ENCODE measurements around the gene PLPPR2.
A peak's percentile ranks its signal among the peaks of the same experiment; 100 is the strongest.
"Not testable (repeated sequence)": the region's sequence is repeated elsewhere in the genome, so short reads cannot be mapped to it uniquely, and the experiment has no call there.

PLPPR2 gene

DNA sequence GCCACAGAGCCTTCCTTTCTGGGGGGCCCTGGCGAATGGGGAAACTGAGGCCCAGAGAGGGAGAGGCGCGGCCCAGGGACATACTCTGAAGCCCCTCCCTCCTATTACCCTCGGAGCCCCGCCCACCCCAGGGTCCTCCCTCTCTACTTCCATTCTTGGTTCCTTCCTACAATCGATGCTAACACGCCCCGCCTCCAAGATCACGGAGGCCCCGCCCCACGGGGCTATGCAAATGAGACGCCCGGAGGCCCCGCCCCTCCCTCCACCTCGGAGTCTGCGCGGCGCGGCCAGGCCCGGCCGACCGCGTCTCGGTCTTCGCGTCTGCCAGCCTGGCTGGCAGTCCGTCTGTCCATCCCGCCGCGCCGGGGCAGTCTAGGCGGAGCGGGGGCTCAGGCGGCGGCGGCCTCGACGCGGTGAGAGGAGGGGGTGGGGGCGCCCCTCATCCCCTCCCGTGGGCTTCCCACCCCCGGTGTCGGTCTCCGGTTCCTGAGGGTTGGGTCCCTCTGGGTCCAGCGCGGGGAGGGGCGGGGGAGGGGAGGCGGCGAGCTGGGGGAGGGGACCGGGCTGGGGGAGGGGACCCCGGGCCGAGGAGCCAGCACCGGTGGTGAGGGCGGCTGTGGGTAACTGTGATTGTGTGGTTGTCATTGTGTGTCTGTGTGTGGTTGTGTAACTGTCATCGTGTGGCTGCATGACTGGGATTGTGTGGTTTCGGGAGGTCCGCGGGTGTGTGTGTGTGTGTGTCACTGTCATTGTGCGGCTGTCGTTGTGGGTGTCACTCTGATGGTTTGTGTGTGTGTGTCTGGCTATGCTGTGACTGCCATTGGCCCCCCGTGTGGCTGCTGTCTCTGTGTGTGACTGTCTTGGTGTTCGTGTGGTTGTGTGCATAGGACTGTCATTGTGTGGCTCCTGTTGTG lies at the start of gene PLPPR2:
PLPPR2 (plus strand) TSS at position 273 of the 914 bp plus-strand sequence. CDS start 2,242 bp downstream, outside the sequence.
- peak; percentile 98 for DNase-seq (ENCODE audit: low spot score)

- DNase-seq (ENCODE audit: low spot score): no peak
Observed at GRCh38 chr19:11306337-11306736, 48.9 kb upstream of the PLPPR2 start.

DNA sequence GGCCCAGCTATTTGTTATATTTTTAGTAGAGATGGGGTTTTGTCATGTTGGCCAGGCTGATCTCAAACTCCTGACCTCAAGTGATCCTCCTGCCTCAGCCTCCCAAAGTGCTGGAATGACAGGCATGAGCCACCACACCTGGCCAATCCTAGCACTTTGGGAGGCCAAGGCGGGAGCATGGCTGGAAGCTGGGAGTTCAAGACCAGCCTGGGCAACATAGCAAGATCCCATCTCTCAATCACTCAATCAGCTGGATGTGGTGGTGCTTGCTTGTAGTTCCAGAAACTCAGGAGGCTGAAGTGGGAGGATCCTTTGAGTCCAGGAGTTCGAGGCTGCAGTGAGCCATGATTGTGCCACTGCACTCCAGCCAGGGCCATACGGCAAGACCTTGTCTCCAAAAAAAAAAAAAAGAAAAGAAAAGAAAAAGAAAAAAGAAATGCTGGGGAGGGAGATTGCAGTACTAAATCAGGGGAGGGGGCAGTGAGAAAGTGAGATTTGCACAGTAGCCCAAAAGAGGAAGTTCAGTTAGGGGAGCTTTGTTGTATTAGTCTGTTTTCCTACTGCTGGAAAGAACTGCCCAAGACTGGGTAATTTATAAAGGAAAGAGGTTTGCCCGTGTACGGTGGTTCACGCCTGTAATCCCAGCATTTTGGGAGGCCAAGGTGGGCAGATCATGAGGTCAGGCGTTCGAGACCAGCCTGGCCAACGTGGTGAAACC lies 34.8 kb upstream of the PLPPR2 start:
- DNase-seq (ENCODE audit: low spot score): not testable (repeated sequence)

- no peak for DNase-seq (ENCODE audit: low spot score)
Observed at GRCh38 chr19:11321191-11322126, 33.8 kb upstream of the PLPPR2 start.

DNA sequence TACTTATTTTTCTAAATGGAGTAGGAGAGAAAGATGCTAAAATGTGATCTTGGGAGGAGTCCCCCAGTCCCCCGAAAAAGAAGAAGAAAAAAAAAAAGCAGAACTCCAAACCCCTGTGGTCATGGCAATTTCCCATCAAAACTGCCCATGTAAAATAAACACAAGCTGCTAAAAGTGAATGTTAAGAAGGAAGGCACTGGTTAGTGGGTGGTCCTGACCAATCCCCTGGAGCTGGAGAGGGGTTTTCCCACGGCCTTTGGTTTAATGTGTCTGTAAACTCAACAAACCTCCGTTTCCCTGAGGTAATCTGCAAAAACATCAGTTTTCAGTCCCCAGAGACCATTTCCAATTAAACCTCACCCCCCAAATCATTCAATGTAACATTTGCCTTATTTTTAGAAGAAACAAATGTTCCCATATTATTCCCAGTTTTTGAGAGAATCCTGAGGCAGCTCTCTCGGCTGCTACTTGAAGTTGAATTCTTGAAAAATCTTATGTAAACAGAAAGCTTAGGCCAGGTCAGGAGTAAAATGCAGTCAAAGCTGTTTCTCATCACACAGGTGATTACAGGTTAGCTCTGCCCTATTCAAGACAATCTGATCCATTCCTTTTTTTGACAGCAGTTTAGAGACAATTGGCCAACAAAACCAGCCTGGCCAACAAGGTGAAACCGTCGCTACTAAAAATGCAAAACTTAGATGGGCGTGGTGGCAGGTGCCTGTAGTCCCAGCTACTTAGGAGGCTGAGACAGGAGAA lies 32.8 kb upstream of the PLPPR2 start:
- no peak for DNase-seq (ENCODE audit: low spot score)

- no peak for DNase-seq (ENCODE audit: low spot score)
Observed at GRCh38 chr19:11323601-11324078, 31.6 kb upstream of the PLPPR2 start.

- peak; percentile 94 for DNase-seq (ENCODE audit: low spot score)
Observed at GRCh38 chr19:11324079-11324661, 31.1 kb upstream of the PLPPR2 start.

- DNase-seq (ENCODE audit: low spot score): no peak
Observed at GRCh38 chr19:11324748-11325389, 30.4 kb upstream of the PLPPR2 start.

DNA sequence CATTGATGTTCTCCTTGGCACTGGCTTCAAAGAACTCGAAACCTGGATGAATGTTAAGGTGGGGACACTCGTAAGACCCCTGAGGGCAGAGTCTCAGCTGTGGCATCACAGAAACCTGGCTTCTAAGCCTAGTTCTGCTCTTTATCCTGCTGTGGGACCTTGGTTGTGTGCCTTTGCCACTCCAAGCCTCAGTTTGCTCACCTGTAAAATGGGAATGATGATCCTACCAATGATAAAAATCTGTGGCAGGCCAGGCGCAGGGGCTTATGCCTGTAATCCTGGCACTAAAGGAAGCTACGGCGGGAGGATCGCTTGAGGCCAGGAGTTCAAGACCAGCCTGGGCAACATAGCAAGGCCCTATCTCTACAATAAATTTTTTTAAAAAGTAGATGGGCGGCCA lies 29.7 kb upstream of the PLPPR2 start:
- DNase-seq (ENCODE audit: low spot score): no peak

DNA sequence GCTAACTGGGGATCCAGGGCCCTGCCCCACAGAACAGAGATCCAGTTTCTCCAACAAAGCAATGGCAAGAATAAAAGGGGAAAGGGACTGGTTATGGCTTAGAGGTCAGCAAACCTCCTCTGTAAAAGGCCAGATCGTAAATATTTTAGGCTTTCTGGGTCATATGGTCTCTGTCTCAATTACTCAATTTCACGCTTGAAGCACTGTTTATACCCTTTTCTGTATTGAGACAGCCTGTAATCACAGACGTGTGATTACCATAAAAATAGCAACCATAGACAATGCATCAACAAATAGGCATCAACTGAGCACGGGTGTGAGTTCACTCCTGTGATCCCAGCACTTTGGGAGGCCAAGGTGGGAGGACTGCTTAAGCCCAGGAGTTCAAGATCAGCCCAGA lies 25.1 kb upstream of the PLPPR2 start:
- no peak for DNase-seq (ENCODE audit: low spot score)

DNA sequence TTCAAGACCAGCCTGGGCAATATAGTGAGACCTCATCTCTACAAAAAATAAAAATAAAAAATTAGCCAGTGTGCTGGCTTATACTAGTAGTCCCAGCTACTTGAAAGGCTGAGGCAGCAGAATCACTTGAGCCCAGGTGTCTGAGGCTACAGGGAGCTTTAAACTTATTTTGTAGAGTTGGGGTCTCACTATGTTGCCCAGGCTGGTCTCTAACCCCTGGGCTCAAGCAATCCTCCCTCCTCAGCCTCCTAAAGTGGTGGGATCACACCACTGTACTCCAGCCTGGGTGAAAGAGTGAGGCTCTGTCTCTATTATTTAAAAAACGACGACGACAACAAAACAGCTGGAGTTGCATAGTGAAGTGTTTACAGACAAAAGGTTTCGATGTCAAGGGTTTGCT lies 23.7 kb upstream of the PLPPR2 start:
- DNase-seq (ENCODE audit: low spot score): no peak

DNA sequence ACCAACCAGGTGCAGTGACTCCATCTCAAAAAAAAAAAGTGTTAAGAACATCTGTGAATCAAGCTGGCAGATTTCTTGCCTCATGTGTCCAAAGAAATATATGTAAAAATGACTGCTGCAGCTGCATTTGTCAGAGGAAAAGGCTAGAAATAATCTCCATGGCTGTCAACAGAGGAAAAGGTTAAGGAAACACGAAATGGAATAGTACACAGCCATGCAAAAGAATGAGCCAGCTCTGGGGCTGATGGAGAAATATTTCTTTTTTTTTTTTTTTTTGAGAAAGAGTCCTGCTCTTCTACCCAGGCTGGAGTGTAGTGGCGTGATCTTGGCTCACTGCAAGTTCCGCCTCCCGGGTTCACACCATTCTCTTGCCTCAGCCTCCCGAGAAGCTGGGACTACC lies 22.4 kb upstream of the PLPPR2 start:
- DNase-seq (ENCODE audit: low spot score): no peak

DNA sequence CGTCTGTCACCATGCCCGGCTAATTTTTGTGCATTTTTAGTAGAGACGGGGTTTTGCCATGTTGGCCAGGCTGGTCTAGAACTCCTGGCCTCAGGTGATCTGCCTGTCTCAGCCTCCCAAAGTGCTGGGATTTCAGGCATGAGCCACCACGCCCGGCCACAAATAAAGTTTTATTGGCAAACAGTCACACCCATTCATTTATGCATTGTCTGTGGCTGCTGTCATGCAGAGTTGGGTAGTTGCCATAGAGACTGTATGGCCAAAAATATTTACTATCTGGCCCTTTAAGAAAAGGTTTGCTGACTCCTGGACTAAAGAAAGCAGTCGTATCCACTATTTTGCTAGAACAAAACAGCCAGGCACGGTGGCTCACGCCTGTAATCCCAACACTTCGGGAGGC lies 21.4 kb upstream of the PLPPR2 start:
- DNase-seq (ENCODE audit: low spot score): not testable (repeated sequence)

DNA sequence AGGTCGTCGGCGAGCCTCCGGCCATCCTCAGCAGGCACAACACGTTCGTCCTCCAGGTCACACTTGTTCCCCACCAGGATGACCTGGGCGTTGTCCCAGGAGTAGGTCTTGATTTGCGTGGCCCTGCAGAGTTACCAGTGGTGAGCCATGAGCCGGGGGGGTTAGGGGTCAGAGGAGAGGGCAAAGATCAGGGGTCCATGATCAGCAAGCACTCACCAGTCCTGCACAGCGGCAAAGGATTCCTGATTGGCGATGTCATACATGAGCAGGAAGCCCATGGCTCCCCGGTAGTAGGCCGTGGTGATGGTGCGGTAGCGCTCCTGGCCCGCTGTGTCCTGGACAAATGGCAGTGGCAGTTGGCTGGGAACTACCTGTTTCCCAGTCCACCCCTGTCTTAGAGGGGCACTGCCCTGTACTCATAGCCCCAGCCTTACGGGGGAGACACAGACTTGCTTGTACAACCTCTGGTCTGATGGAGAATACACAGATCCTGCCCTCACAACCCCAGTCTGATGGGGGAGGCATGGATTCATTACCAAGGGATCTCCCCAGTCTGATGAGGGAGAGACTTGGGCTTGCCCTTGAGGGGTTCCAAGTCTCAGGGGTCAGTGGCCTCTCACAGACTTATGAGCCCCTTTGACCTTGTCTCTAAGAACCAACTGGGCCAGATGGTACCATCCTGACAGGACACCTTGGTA lies 19.6 kb upstream of the PLPPR2 start:
- DNase-seq (ENCODE audit: low spot score): no peak

- no peak for DNase-seq (ENCODE audit: low spot score)
Observed at GRCh38 chr19:11337080-11337479, 18.2 kb upstream of the PLPPR2 start.

DNA sequence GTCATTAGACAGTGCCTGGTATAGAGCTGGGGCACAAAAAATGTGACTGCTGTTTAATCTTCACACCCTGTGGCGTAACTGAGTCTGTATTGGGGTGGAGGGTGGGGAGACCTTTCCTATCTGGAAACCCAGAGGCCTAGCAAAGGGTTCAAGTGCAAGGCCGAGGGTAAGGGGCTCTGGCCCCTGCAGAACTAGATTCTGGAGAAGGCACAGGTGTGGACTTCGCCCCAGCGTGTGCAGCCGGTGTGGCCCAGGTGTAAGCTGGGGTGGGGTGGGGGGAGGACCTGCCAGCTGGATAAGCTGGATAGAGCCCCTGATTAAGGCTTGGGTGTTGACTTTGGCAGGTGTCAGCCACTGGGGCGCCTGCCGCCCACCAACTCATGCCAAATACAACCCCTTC lies 17.1 kb upstream of the PLPPR2 start:
- no peak for DNase-seq (ENCODE audit: low spot score)

DNA sequence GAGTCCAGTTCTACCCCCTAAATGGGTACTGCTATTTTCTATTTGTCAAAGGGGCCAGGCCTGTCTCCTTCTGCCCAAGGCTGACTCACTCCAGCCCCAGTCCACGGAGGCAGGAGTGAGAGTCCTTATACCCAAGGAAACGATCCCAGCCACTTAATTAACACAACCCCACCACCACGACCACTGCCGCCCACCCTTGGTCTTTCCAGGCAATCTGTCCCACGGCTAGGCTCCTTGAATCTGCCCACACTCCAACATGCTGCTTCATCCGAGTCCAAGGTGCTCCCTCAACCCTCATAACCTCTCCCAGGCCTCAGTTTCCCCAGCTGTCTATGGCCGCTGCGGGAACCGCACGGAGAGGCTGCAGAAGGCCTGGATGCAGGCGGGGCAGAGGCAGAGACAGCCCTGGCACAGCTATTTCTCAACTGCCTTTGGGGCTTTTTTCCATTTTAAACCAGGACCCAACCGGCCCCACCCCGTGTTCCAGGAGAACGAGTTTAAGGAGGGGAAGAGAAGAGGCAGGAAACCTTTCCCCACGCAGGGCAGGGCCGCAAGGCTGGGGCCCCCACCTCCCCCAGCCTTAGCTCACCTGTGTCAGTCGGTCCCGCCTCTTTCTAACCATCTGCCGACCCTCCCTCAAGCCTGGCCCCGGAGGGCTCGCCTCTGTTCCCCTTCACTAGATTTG lies 16.5 kb upstream of the PLPPR2 start:
- peak; percentile 31 for DNase-seq (ENCODE audit: low spot score)

DNA sequence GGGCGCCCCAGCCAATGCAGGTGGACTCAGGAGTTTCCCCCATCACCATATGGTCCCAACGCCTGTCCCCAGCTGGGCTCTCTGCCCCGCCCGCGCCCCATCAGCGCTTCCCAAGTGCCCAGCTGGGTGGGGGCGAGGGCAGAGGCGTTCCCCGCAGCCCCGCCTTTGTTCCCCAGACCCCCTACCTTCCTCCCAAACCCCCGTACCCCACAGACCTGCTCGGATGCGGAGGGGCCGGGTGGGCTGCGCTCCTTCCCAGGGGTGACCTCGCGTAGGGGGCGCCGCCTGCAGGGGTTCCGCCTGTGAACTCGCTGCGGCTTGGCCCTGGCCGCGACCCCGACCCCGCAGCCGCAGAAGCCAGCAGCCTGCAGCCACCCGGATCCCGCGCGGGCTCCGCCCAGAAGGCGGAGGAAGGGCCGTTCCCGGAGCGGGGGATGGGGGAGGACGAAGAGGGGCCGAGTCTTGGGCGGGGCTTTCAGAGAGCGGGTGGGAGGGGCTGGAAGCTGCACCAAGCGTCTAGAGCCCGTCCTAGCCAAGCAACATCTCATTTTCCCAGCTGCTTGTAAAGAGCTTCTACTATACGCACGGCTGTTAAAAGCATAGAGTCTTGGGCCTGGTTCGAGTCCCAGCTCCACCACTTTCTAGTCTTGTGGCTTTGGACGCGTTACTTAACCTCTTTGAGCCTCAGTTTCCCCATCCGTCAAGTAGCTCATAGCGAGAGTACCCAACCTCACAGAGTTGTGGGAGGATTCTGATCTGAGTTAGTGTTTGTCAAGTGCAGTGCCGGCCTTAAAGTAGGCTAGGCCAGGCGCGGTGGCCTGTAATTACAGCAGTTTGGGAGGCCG lies 15.8 kb upstream of the PLPPR2 start, which contains the start of gene RAB3D:
RAB3D (minus strand) TSS at position 404 of the 845 bp plus-strand sequence. CDS start 2,258 bp downstream, outside the sequence.
- peak; percentile 97 for DNase-seq (ENCODE audit: low spot score)
